ENCODE data around the gene NHEJ1. TPM values are rescaled to one million over a fixed set of nuclear protein-coding genes. Genes with fewer than 3 reads are reported as not detected.

The NHEJ1 gene
- total RNA-seq, 2 donors from 2014 or later, result 15.2 to 16.9 TPM

DNA sequence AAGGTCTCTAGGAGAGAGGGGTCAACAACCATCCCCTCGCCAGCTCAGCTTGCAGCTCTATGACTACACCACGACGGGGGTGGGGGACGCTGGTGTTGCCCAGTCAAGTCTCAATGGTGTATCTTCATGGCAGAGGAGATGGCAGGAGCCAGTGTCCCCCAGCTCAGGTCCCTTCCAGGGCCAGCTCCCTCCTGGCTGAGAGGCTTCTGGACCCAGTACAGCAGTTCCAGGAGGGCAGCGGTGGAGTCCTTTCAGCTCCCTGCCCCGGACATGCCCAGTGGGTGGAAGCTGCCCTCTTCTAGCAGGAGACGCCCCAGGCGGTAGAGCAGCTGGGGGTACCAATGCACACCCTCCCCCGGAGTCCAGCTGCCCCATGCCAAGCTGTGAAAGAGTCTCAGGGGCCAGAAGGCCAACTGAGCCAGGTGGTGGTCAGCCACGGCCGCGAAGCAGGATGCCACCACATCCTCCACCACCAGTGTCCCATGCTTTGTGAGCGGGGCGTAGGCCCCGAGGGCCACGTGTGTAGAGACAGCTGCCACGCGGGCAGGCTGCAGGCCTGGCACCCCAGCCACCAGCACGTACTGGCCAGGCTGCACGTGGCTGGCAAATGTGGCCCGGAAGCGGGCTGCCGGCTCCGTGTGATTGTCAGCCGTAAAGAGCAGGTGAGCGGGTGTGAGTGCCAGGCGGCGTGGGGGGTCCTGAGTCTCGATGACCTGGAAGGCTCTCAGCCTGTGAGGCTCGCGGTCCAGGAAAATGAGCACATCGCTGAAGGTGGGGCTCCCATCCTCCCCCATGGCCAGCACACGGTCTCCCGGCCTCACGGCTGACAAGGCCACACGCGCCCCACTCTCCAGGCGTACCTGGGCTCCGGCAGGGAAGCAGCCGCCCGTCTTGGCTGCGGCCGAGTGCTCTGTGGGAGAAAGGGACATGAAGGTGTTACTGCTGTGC, 105.4 kb downstream of the NHEJ1 start:
- Histone ChIP-seq H3K27ac (no peak overlapping the region), H3K4me3 (no peak overlapping the region), H3K27me3 (replicated peaks; ENCODE audit: insufficient read depth) (no peaks in the 10 kb centered on the region), H3K36me3 (no peaks in the 10 kb centered on the region), H3K4me1 (replicated peaks) (peaks cover 16% of the 10 kb centered on the region), H3K9me3 (no peaks in the 10 kb centered on the region)
- TF ChIP-seq POLR2A (IDR thresholded peaks at IDR 0.05) (no peak), POLR2AphosphoS5 (IDR thresholded peaks at IDR 0.05) (no peak)
- TF ChIP-seq, protein P1, sequence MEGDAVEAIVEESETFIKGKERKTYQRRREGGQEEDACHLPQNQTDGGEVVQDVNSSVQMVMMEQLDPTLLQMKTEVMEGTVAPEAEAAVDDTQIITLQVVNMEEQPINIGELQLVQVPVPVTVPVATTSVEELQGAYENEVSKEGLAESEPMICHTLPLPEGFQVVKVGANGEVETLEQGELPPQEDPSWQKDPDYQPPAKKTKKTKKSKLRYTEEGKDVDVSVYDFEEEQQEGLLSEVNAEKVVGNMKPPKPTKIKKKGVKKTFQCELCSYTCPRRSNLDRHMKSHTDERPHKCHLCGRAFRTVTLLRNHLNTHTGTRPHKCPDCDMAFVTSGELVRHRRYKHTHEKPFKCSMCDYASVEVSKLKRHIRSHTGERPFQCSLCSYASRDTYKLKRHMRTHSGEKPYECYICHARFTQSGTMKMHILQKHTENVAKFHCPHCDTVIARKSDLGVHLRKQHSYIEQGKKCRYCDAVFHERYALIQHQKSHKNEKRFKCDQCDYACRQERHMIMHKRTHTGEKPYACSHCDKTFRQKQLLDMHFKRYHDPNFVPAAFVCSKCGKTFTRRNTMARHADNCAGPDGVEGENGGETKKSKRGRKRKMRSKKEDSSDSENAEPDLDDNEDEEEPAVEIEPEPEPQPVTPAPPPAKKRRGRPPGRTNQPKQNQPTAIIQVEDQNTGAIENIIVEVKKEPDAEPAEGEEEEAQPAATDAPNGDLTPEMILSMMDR (IDR thresholded peaks at IDR 0.05), result no peak
- 90% methylated on average over 36 of the region's 43 CpGs for WGBS
- intact Hi-C loops (cut with DNase I), result loop anchor here (5.0 kb wide), 1 partner anchor 62 kb away; no protein-coding TSS in a partner anchor
- DNase-seq (ENCODE audit: low spot score), result no peak

DNA sequence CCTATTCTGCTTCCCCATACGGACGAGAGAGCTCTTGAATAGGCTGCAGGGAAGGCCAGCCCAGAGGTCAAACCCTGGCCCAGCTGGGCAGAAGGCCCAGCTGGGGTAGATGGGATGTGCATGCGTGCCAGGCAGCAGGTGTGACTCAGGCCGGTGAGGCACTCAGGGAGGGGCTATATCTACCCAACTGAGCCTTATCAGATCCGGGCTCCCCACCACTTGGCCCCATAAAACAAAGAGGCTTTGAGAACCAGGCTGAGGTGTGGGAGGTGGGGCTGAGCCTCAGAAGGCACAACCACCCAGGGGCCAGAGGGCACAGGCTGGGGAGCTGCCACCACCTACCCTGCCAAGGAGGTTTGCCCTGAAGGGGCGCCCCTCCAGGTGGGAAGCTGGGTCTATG, 111.3 kb downstream of the NHEJ1 start:
- DNase-seq (ENCODE audit: low spot score), result no peak
- H3K36me3 ChIP-seq, result no peaks in the 10 kb centered on the region
- intact Hi-C loops (cut with DNase I), result no loop called here
- no peak for TF ChIP-seq POLR2A (IDR thresholded peaks at IDR 0.05)
- no peak for TF ChIP-seq POLR2AphosphoS5 (IDR thresholded peaks at IDR 0.05)
- TF ChIP-seq, protein P1 (IDR thresholded peaks at IDR 0.05), result no peak
- H3K27ac ChIP-seq, result no peak overlapping the region
- H3K27me3 ChIP-seq (replicated peaks; ENCODE audit: insufficient read depth), result no peaks in the 10 kb centered on the region
- no peak overlapping the region for H3K4me3 ChIP-seq
- 61% methylated on average over 6 of the region's 6 CpGs for WGBS
- no peaks in the 10 kb centered on the region for H3K4me1 ChIP-seq (replicated peaks)
- no peaks in the 10 kb centered on the region for H3K9me3 ChIP-seq

DNA sequence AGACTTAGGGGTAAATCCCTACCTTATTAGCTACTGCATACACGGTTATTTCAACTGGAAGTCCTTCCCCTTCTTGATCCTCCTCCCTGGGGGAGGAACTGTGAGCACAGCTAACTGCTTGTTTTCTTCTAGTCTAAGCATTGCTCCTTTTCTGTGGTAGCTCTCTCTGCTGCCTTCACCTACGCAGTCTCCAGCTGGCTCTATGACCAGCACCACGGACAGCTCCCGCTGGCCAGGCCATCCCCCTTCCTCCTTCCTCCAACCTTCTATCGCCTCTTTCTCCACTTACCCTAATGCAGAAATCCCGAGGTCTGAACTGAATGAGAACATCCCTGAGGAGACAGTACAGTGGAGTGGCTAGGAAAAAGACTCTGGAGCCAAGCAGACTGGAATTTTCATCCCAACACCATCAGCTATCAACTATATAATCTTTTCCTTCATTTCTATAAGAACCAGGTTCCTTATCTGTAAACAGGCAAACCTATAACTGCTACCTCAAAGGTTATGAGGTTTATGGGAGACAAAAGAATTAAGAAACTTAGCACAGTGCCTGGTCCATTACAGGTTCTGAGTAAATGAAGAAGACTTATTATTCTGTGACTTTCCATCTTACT, 114.6 kb downstream of the NHEJ1 start:
- Histone ChIP-seq H3K4me3 (no peak overlapping the region), H3K36me3 (no peaks in the 10 kb centered on the region), H3K27me3 (replicated peaks; ENCODE audit: insufficient read depth) (no peaks in the 10 kb centered on the region), H3K9me3 (no peaks in the 10 kb centered on the region), H3K4me1 (replicated peaks) (no peaks in the 10 kb centered on the region), H3K27ac (no peak overlapping the region)
- TF ChIP-seq POLR2A (IDR thresholded peaks at IDR 0.05) (no peak), POLR2AphosphoS5 (IDR thresholded peaks at IDR 0.05) (no peak)
- TF ChIP-seq, protein P1 (IDR thresholded peaks at IDR 0.05), result no peak
- intact Hi-C loops (cut with DNase I), result no loop called here
- 4% methylated on average over 6 of the region's 6 CpGs for WGBS
- no peak for DNase-seq (ENCODE audit: low spot score)

DNA sequence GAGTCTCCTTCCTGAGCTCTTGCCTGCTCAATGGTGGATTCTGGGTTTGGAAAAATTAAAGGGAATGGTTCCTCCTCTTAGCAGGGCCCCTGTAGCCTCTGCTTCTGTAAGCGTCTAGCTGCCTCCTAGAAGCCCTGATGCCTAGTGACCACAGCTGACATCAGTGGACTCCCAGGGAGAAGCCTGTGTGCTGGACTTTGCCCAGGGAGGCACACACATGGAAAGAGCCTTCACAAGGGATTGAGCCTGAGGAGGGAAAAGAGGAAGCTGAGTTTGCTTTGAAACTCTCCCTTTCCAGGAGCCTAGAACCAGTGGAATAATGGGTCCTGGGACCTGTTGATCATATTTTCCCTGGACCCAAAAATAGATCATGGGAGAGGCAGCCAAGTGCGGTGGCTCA, 117.9 kb downstream of the NHEJ1 start:
- Histone ChIP-seq H3K9me3 (no peaks in the 10 kb centered on the region), H3K4me3 (no peak overlapping the region), H3K36me3 (no peaks in the 10 kb centered on the region), H3K27ac (no peak overlapping the region), H3K27me3 (replicated peaks; ENCODE audit: insufficient read depth) (no peaks in the 10 kb centered on the region), H3K4me1 (replicated peaks) (no peaks in the 10 kb centered on the region)
- no peak for DNase-seq (ENCODE audit: low spot score)
- TF ChIP-seq POLR2A (IDR thresholded peaks at IDR 0.05) (no peak), POLR2AphosphoS5 (IDR thresholded peaks at IDR 0.05) (no peak)
- TF ChIP-seq, protein P1 (IDR thresholded peaks at IDR 0.05), result no peak
- intact Hi-C loops (cut with DNase I), result no loop called here
- 64% methylated on average over 2 of the region's 2 CpGs for WGBS
